ENCODE data around the gene SHFL.

- no peak for TF ChIP-seq PPARA (CRISPR knock-in tag; IDR thresholded peaks at IDR 0.05; ENCODE audit: borderline replicate concordance)
- no peak for TF ChIP-seq ZC3H10 (CRISPR knock-in tag; IDR thresholded peaks at IDR 0.05)
- no peak for TF ChIP-seq ARNTL (CRISPR knock-in tag; IDR thresholded peaks at IDR 0.05; ENCODE audit: borderline replicate concordance, low read depth)
- TF ChIP-seq SNAI2 (CRISPR knock-in tag; IDR thresholded peaks at IDR 0.05), result no peak
- no peak for TF ChIP-seq BACH2 (CRISPR knock-in tag; IDR thresholded peaks at IDR 0.05; ENCODE audit: borderline replicate concordance)
- TF ChIP-seq POU6F1 (CRISPR knock-in tag; IDR thresholded peaks at IDR 0.05; ENCODE audit: borderline replicate concordance, low read depth), result no peak
- TF ChIP-seq ZFP3 (CRISPR knock-in tag; IDR thresholded peaks at IDR 0.05), result no peak
- no peak for TF ChIP-seq PATZ1 (CRISPR knock-in tag; IDR thresholded peaks at IDR 0.05; ENCODE audit: borderline replicate concordance)
Observed at GRCh38 chr19:10061717-10062310, 24.3 kb upstream of the SHFL start.
